GM13976 (cell line): ENCODE data around the gene FOXD4.
"Not testable (repeated sequence)": the region's sequence is repeated elsewhere in the genome, so short reads cannot be mapped to it uniquely, and the experiment has no call there.

ENCODE experiments used
- DNase-seq: peaks from one replicate; pipeline ENCODE4 v3.0.0; 2012; ENCODE audit warnings: low spot score
- in situ Hi-C: fragments of 300-500 bp; cut with MboI; formaldehyde crosslinking; loops from one replicate; pipeline ENCODE4 v1.12.0; 2022; ENCODE audit warnings: low sequenced_read_pairs, mixed read lengths, inconsistent platforms; ENCODE audit not compliant: unreplicated experiment

FOXD4 gene

GRCh38 chr9:117995-118467, at the start of gene FOXD4:
Gene FOXD4, minus strand, starts transcription at chr9:118417. Its CDS starts 298 bp downstream, at chr9:118119.
- in situ Hi-C loops, result not testable (repeated sequence)
- peak; percentile 2 for DNase-seq

GRCh38 chr9:159871-160270, 41.7 kb upstream of the FOXD4 start:
- DNase-seq, in situ Hi-C loops: not testable (repeated sequence)

- in situ Hi-C loops, DNase-seq: not testable (repeated sequence)
Observed at GRCh38 chr9:151173-151572, 33.0 kb upstream of the FOXD4 start.

- in situ Hi-C loops, DNase-seq: not testable (repeated sequence)
Observed at GRCh38 chr9:139880-140279, 21.7 kb upstream of the FOXD4 start.

- DNase-seq, in situ Hi-C loops: not testable (repeated sequence)
Observed at GRCh38 chr9:117144-117994, 848 bp downstream of the FOXD4 start.

- in situ Hi-C loops, DNase-seq: not testable (repeated sequence)
Observed at GRCh38 chr9:116239-117077, 1.8 kb downstream of the FOXD4 start.

- DNase-seq, result peak; percentile 6
- in situ Hi-C loops, result not testable (repeated sequence)
Observed at GRCh38 chr9:115118-115451, 3.1 kb downstream of the FOXD4 start.

GRCh38 chr9:114267-115117, 3.7 kb downstream of the FOXD4 start:
- DNase-seq, result peak; percentile 20
- in situ Hi-C loops, result not testable (repeated sequence)

GRCh38 chr9:113468-114266, 4.5 kb downstream of the FOXD4 start:
- DNase-seq, result peak; percentile 67
- in situ Hi-C loops, result not testable (repeated sequence)

GRCh38 chr9:112589-113467, 5.4 kb downstream of the FOXD4 start:
- DNase-seq, in situ Hi-C loops: not testable (repeated sequence)

GRCh38 chr9:110672-111071, 7.5 kb downstream of the FOXD4 start:
- DNase-seq, in situ Hi-C loops: not testable (repeated sequence)

GRCh38 chr9:109540-109939, 8.7 kb downstream of the FOXD4 start:
- in situ Hi-C loops, DNase-seq: not testable (repeated sequence)

GRCh38 chr9:108742-109495, 9.3 kb downstream of the FOXD4 start:
- in situ Hi-C loops, DNase-seq: not testable (repeated sequence)

GRCh38 chr9:105991-106390, 12.2 kb downstream of the FOXD4 start:
- in situ Hi-C loops, DNase-seq: not testable (repeated sequence)

GRCh38 chr9:100430-100829, 17.8 kb downstream of the FOXD4 start:
- in situ Hi-C loops, DNase-seq: not testable (repeated sequence)

- DNase-seq, in situ Hi-C loops: not testable (repeated sequence)
Observed at GRCh38 chr9:99867-100266, 18.4 kb downstream of the FOXD4 start.
